CD8-positive, alpha-beta memory T cell (primary cell): Measurements from ENCODE around the gene MBD5. TPM values are rescaled to one million over a fixed set of nuclear protein-coding genes. Genes with fewer than 3 reads are reported as not detected.

Experiments
- CTCF ChIA-PET: fragments of 350-600 bp; sonication (Branson Sonifier 250); formaldehyde crosslinking; loops from one replicate; lab custom pipeline; 2021; ENCODE audit warnings: antibody characterized with exemption; lab: Charles Lee
- POLR2A ChIA-PET: fragments of 350-600 bp; sonication (Branson Sonifier 250); formaldehyde crosslinking; loops from one replicate; lab custom pipeline; 2021; ENCODE audit warnings: antibody characterized with exemption; lab: Charles Lee
- DNase-seq, 5 donors: peaks; one replicate each; pipeline versions ENCODE4 v3.0.0 to v3.0.0-alpha.2; 2020 to 2022; ENCODE audit warnings: mixed read lengths in 1 of 5
- H3K27ac ChIP-seq: one replicate; pipeline ENCODE4 v1.7.0; 2013; ENCODE audit warnings: low read depth, mild to moderate bottlenecking, low read length, moderate library complexity
- H3K27me3 ChIP-seq: 2 replicates; pipeline ENCODE4 v1.7.0; 2013; ENCODE audit warnings: low read length, mild to moderate bottlenecking; ENCODE audit not compliant: insufficient read depth, poor library complexity, severe bottlenecking
- H3K36me3 ChIP-seq: 2 replicates; pipeline ENCODE4 v1.7.0; 2013; ENCODE audit warnings: mild to moderate bottlenecking, low read length, moderate library complexity; ENCODE audit not compliant: insufficient read depth
- H3K4me1 ChIP-seq: 2 replicates; pipeline ENCODE4 v1.7.0; 2013; ENCODE audit warnings: mild to moderate bottlenecking, low read length, moderate library complexity; ENCODE audit not compliant: insufficient read depth
- H3K4me3 ChIP-seq: 2 replicates; pipeline ENCODE4 v1.7.0; 2013; ENCODE audit warnings: mild to moderate bottlenecking, low read length
- H3K9me3 ChIP-seq: 2 replicates; pipeline ENCODE4 v1.7.0; 2013; ENCODE audit warnings: mild to moderate bottlenecking, low read length
- H3K27ac Mint-ChIP-seq, 8 donors: one replicate each; pipeline ENCODE4 v1.8.0; 2020 to 2021; ENCODE audit warnings: mixed read lengths in 8 of 8, mild to moderate bottlenecking in 6 of 8, inconsistent platforms in 3 of 8, moderate library complexity in 3 of 8
- H3K27me3 Mint-ChIP-seq, 2 donors: one replicate each; pipeline ENCODE4 v1.8.0; 2020 to 2021; ENCODE audit warnings: mixed read lengths in 2 of 2, mild to moderate bottlenecking in 1 of 2, moderate library complexity in 1 of 2
- H3K36me3 Mint-ChIP-seq, 3 donors: one replicate each; pipeline ENCODE4 v1.8.0; 2020 to 2021; ENCODE audit warnings: mixed read lengths in 3 of 3, inconsistent platforms in 1 of 3, mild to moderate bottlenecking in 1 of 3
- H3K4me1 Mint-ChIP-seq, 3 donors: one replicate each; pipeline ENCODE4 v1.8.0; 2020 to 2021; ENCODE audit warnings: mixed read lengths in 3 of 3, inconsistent platforms in 1 of 3, mild to moderate bottlenecking in 1 of 3
- H3K4me3 Mint-ChIP-seq, 7 donors: one replicate each; pipeline ENCODE4 v1.8.0; 2020 to 2021; ENCODE audit warnings: mixed read lengths in 7 of 7, mild to moderate bottlenecking in 6 of 7, moderate library complexity in 4 of 7, inconsistent platforms in 2 of 7
- H3K9me3 Mint-ChIP-seq, 5 donors: one replicate each; pipeline ENCODE4 v1.8.0; 2020 to 2022; ENCODE audit warnings: mixed read lengths in 5 of 5, mild to moderate bottlenecking in 3 of 5, moderate library complexity in 2 of 5, inconsistent platforms in 1 of 5
- polyA plus RNA-seq: library from polyadenylated mRNA; unstranded; fragments of 300-500 nt; fragmentation: Illumina TruSeq; gene quantifications from one replicate; pipeline ENCODE4 v1.2.3, GENCODE V29; 2021
- total RNA-seq, 2 experiments: library from RNA; stranded (reverse); gene quantifications; one replicate each; pipeline ENCODE4 v1.2.3, GENCODE V29; 2021

MBD5 gene
- total and polyA plus RNA-seq, 3 experiments from 2014 or later = 15.2 to 18.3 (median 16.9) TPM

GRCh38 chr2:148430101-148430500, 409.2 kb downstream of the MBD5 start:
- Mint-ChIP-seq H3K27ac (no peak overlapping the region), H3K9me3 (peaks cover 0 to 19% (median 7%) of the 10 kb centered on the region in 5 donors), H3K27me3 (no peaks in the 10 kb centered on the region), H3K36me3 (peaks cover 0 to 31% (median 9%) of the 10 kb centered on the region in 3 donors), H3K4me1 (peaks cover 10 to 24% (median 22%) of the 10 kb centered on the region in 3 donors), H3K4me3 (no peak overlapping the region)
- no peaks in the 10 kb centered on the region for H3K27me3 ChIP-seq
- no peak overlapping the region for H3K27ac ChIP-seq
- DNase-seq = no peak
- no peaks in the 10 kb centered on the region for H3K9me3 ChIP-seq
- CTCF ChIA-PET = no interaction called here
- POLR2A ChIA-PET = no interaction called here
- no peak overlapping the region for H3K4me3 ChIP-seq
- no peaks in the 10 kb centered on the region for H3K4me1 ChIP-seq
- no peaks in the 10 kb centered on the region for H3K36me3 ChIP-seq

- POLR2A ChIA-PET = no interaction called here
- no peak overlapping the region for H3K4me3 Mint-ChIP-seq
- CTCF ChIA-PET = no interaction called here
Measured at GRCh38 chr2:148447877-148448276, 427.0 kb downstream of the MBD5 start.

GRCh38 chr2:148450531-148450930, 429.6 kb downstream of the MBD5 start:
- POLR2A ChIA-PET = no interaction called here

More at GRCh38 chr2:148447877-148448276, 427.0 kb downstream of the MBD5 start:
- Mint-ChIP-seq H3K27me3 (no peaks in the 10 kb centered on the region), H3K9me3 (peaks cover 0 to 1% (median 0%) of the 10 kb centered on the region in 5 donors), H3K4me1 (no peaks in the 10 kb centered on the region), H3K36me3 (peaks cover 0 to 23% (median 0%) of the 10 kb centered on the region in 3 donors), H3K27ac (no peak overlapping the region)
- DNase-seq = no peak
- no peaks in the 10 kb centered on the region for H3K4me1 ChIP-seq
- no peak overlapping the region for H3K4me3 ChIP-seq
- H3K9me3 ChIP-seq = no peaks in the 10 kb centered on the region
- H3K27ac ChIP-seq = no peak overlapping the region
- H3K36me3 ChIP-seq = no peaks in the 10 kb centered on the region
- H3K27me3 ChIP-seq = no peaks in the 10 kb centered on the region

DNA sequence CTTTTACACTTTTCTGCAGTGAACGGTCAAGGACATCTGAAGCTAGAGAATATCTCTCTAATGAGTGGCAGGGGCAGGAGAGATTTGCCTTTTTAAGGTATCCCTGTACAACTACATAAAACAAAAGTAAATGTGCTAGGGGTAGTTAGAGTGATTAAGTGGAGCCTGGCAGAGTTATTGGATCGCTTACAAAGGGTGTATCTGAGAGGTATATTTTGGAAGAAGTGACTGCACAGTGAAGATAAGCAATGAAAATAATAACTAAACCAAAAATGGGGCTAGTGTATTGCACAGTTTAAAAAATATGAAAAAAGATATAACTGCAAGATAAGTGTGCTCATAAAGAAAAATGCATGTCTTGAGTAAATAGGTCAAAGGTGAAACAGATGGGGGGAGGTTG, 430.2 kb downstream of the MBD5 start:
- Mint-ChIP-seq H3K4me3 (no peak overlapping the region), H3K27me3 (no peaks in the 10 kb centered on the region), H3K36me3 (no peaks in the 10 kb centered on the region), H3K9me3 (no peaks in the 10 kb centered on the region), H3K27ac (peak overlapping the region in 1 of 8 donors; percentile 24), H3K4me1 (no peaks in the 10 kb centered on the region)
- no peak for DNase-seq
- no peaks in the 10 kb centered on the region for H3K27me3 ChIP-seq
- H3K4me3 ChIP-seq = no peak overlapping the region
- H3K4me1 ChIP-seq = no peaks in the 10 kb centered on the region
- H3K27ac ChIP-seq = no peak overlapping the region
- ChIA-PET CTCF (no interaction called here), POLR2A (no interaction called here)
- no peaks in the 10 kb centered on the region for H3K9me3 ChIP-seq
- H3K36me3 ChIP-seq = no peaks in the 10 kb centered on the region

More at GRCh38 chr2:148450531-148450930, 429.6 kb downstream of the MBD5 start:
- peaks cover 0 to 3% (median 0%) of the 10 kb centered on the region in 3 donors for H3K36me3 Mint-ChIP-seq
- no peaks in the 10 kb centered on the region for H3K27me3 ChIP-seq
- no peaks in the 10 kb centered on the region for H3K4me1 ChIP-seq
- no peaks in the 10 kb centered on the region for H3K9me3 Mint-ChIP-seq
- no peaks in the 10 kb centered on the region for H3K9me3 ChIP-seq
- no peaks in the 10 kb centered on the region for H3K4me1 Mint-ChIP-seq
- H3K4me3 ChIP-seq = no peak overlapping the region
- H3K27ac ChIP-seq = no peak overlapping the region
- CTCF ChIA-PET = no interaction called here
- DNase-seq = no peak
- no peaks in the 10 kb centered on the region for H3K27me3 Mint-ChIP-seq
- H3K4me3 Mint-ChIP-seq = no peak overlapping the region
- H3K27ac Mint-ChIP-seq = peak overlapping the region in 1 of 8 donors; percentile 8
- H3K36me3 ChIP-seq = no peaks in the 10 kb centered on the region

- H3K4me1 ChIP-seq = no peaks in the 10 kb centered on the region
- no peaks in the 10 kb centered on the region for H3K9me3 ChIP-seq
- H3K4me3 ChIP-seq = no peak overlapping the region
- no peaks in the 10 kb centered on the region for H3K4me1 Mint-ChIP-seq
- H3K36me3 ChIP-seq = no peaks in the 10 kb centered on the region
- H3K9me3 Mint-ChIP-seq = no peaks in the 10 kb centered on the region
- CTCF ChIA-PET = no interaction called here
- H3K27me3 ChIP-seq = no peaks in the 10 kb centered on the region
- peaks cover 0 to 7% (median 6%) of the 10 kb centered on the region in 3 donors for H3K36me3 Mint-ChIP-seq
- H3K27ac Mint-ChIP-seq = no peak overlapping the region
- H3K27ac ChIP-seq = no peak overlapping the region
- peak overlapping the region in 1 of 7 donors; percentile 5 for H3K4me3 Mint-ChIP-seq
- POLR2A ChIA-PET = no interaction called here
- no peak for DNase-seq
- H3K27me3 Mint-ChIP-seq = no peaks in the 10 kb centered on the region
Measured at GRCh38 chr2:148455791-148456190, 434.9 kb downstream of the MBD5 start.

DNA sequence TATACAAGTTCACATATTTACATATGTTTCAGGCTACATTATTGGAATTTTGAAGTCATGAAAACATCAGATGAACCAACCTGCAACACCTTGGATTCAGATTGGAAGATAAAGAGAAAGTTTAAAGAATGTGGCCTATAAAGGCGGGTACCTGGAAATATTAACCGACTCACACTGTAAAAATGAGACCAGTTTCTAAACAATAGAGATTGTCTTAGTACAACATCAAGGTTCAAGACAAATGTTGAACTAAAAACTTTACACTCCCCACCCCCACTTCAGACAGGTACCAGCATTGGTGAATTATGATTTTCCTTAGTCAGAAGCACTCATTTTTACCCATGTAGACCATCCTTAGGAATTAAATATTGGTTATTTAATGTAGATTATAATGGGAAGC, 437.3 kb downstream of the MBD5 start:
- Histone ChIP-seq H3K27me3 (no peaks in the 10 kb centered on the region), H3K36me3 (no peaks in the 10 kb centered on the region), H3K4me1 (no peaks in the 10 kb centered on the region), H3K9me3 (no peaks in the 10 kb centered on the region), H3K4me3 (no peak overlapping the region), H3K27ac (no peak overlapping the region)
- H3K27ac Mint-ChIP-seq = no peak overlapping the region
- no peaks in the 10 kb centered on the region for H3K9me3 Mint-ChIP-seq
- no peak overlapping the region for H3K4me3 Mint-ChIP-seq
- peaks cover 0 to 9% (median 7%) of the 10 kb centered on the region in 3 donors for H3K36me3 Mint-ChIP-seq
- CTCF ChIA-PET = no interaction called here
- POLR2A ChIA-PET = no interaction called here
- no peaks in the 10 kb centered on the region for H3K4me1 Mint-ChIP-seq
- H3K27me3 Mint-ChIP-seq = no peaks in the 10 kb centered on the region
- DNase-seq = no peak

GRCh38 chr2:148459377-148459778, 438.5 kb downstream of the MBD5 start:
- no peaks in the 10 kb centered on the region for H3K27me3 ChIP-seq
- no peak for DNase-seq
- no peak overlapping the region for H3K27ac ChIP-seq
- no peaks in the 10 kb centered on the region for H3K9me3 ChIP-seq
- Mint-ChIP-seq H3K27me3 (no peaks in the 10 kb centered on the region), H3K36me3 (peaks cover 0 to 18% (median 17%) of the 10 kb centered on the region in 3 donors), H3K9me3 (no peaks in the 10 kb centered on the region), H3K4me3 (no peak overlapping the region), H3K4me1 (no peaks in the 10 kb centered on the region), H3K27ac (no peak overlapping the region)
- H3K4me1 ChIP-seq = no peaks in the 10 kb centered on the region
- H3K36me3 ChIP-seq = no peaks in the 10 kb centered on the region
- ChIA-PET CTCF (interaction anchor here (1.4 kb wide), 1 partner anchor 50 kb away, joined by 4 read pairs; no protein-coding TSS in a partner anchor), POLR2A (no interaction called here)
- H3K4me3 ChIP-seq = no peak overlapping the region

- H3K27ac ChIP-seq = no peak overlapping the region
- DNase-seq = no peak
- Mint-ChIP-seq H3K27me3 (no peaks in the 10 kb centered on the region), H3K9me3 (no peaks in the 10 kb centered on the region), H3K4me3 (no peak overlapping the region), H3K27ac (no peak overlapping the region), H3K36me3 (peaks cover 3 to 29% (median 18%) of the 10 kb centered on the region in 3 donors), H3K4me1 (no peaks in the 10 kb centered on the region)
- H3K9me3 ChIP-seq = no peaks in the 10 kb centered on the region
- H3K4me1 ChIP-seq = no peaks in the 10 kb centered on the region
- H3K36me3 ChIP-seq = no peaks in the 10 kb centered on the region
- H3K4me3 ChIP-seq = no peak overlapping the region
- no peaks in the 10 kb centered on the region for H3K27me3 ChIP-seq
- ChIA-PET CTCF (no interaction called here), POLR2A (no interaction called here)
Measured at GRCh38 chr2:148461876-148462275, 441.0 kb downstream of the MBD5 start.
